ENCODE measurements around the gene SHB.
A peak's percentile ranks its signal among the peaks of the same experiment; 100 is the strongest.

Gene SHB

DNA sequence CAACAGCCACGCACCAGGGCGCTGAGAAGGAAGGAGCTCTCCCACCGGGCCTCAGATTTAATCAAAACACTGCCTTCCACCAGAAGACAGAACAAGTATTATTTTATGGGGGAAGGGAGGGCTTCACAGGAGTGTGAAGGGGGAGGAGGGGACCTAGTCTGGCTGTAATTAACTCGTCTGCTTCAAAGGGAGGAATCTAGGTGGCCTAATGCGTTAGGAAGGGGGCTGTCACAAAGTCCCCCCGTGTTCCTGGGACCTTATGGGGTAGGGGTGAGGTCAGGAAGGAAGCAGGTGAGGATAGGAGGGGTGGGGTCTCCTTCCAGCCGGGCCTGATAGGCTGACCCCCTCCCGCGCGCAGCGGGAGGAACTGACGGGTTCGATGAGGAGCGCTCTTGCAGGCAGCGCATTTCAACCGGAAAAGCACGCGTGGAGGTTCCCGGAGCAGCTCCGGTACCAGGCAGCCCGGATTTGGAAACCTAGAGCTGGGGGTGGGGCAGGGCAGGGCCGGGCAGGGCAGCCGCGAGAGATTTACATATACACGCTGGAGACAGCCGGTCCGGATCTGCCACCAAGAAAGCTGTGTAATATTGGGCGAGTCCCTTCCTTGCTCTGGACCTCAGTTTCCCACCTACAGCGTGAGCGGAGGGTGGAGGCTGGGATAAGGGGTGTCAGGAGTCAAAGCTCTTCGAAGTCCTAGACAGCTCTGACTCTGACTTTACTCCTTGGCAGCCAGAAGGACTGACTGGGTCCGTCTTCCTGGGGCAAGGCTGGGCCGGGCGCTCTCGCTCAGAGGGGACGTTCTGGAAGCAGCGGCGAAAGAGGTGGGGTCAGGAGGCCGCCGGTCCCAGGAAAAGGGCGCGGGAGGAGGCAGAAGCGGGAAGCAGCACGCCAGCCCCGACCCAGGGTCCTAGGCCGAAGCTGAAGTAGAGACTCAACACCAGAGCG is 1.8 kb downstream of the SHB start (continued):
- no peak for TF ChIP-seq ZNF596 (tag by site-specific recombination; IDR thresholded peaks at IDR 0.05)
- TF ChIP-seq ZNF645 (tag by site-specific recombination; IDR thresholded peaks at IDR 0.05), result no peak
- no peak for TF ChIP-seq HOXD13 (CRISPR knock-in tag; IDR thresholded peaks at IDR 0.05; ENCODE audit: borderline replicate concordance)

- TF ChIP-seq SP2 (tag by site-specific recombination; IDR thresholded peaks at IDR 0.05) (no peak), ZNF571 (tag by site-specific recombination; IDR thresholded peaks at IDR 0.05) (no peak)
- CTCF ChIA-PET, result interaction anchor here (0.5 to 2.2 kb wide), 15 partner anchors 9 to 335 kb away, joined by 3 to 11 read pairs (median 3); no protein-coding TSS in a partner anchor
- H3K4me3 ChIP-seq (ENCODE audit: low read depth, low read length), result peak overlapping the region; percentile 72
- H3K36me3 ChIP-seq (ENCODE audit: control insufficient read depth in 2 of 2, insufficient read depth in 1 of 2, low read length in 2 of 2), result peaks cover 0 to 36% of the 10 kb centered on the region in 2 experiments; a peak in 1 of 3 replicates
- POLR2A ChIA-PET, result interaction anchor here (0.7 to 2.0 kb wide), 5 partner anchors 13 to 76 kb away, joined by 3 to 6 read pairs (median 4); no protein-coding TSS in a partner anchor
- peaks cover 5% of the 10 kb centered on the region; the same call in 1 of the 2 replicates for H3K4me1 ChIP-seq (ENCODE audit: control insufficient read depth, insufficient read depth, low read length)
- no peaks in the 10 kb centered on the region for H3K9me3 ChIP-seq (ENCODE audit: control insufficient read depth, insufficient read depth, low read depth, low read length)
- H3K27ac ChIP-seq (ENCODE audit: extremely low read depth, low read depth, low read length), result no peak overlapping the region
Observed at GRCh38 chr9:38066197-38066913, 2.7 kb downstream of the SHB start.

DNA sequence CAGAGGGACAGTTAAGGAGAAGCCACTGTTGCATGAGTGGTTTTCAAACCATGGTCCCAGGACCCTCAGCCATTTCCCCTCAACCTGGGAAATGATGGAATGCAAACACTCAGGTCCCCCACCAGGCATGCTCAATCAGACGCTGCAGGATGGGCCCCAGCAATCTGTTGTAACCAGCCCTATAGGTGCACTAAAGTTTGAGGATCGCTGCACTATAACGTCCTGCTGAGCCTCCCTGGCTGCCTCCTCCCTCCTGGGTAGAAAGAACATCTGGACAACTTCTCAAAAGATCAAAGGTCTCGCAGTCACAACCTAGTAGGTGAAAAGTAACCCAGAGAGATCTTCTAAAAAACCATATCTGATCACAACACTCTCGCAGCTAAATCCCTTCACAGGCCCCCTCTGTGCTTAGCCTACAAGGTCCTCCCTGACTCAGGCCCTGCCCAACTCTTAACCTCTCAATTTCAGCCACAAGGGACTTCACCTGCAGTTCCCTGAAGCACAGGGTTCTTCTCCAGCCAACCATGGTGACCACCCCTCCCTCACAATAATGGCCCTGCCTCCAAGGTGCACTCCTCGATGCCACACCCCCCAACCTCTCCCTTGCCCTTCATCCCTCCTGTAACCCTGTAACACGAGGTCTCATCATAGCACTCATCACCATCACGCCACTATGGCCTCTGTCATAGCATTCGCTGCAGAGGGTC is 3.5 kb downstream of the SHB start:
- CTCF ChIA-PET, result interaction anchor here (0.7 to 1.5 kb wide), 4 partner anchors 8 to 335 kb away, joined by 3 to 6 read pairs (median 3); no protein-coding TSS in a partner anchor
- Histone ChIP-seq H3K9me3 (ENCODE audit: control insufficient read depth, insufficient read depth, low read depth, low read length) (no peaks in the 10 kb centered on the region), H3K27ac (ENCODE audit: extremely low read depth, low read depth, low read length) (no peak overlapping the region), H3K4me3 (ENCODE audit: low read depth, low read length) (peak overlapping the region; percentile 7; the same call in 1 of the 2 replicates), H3K4me1 (ENCODE audit: control insufficient read depth, insufficient read depth, low read length) (peaks cover 5% of the 10 kb centered on the region; the same call in 1 of the 2 replicates), H3K36me3 (ENCODE audit: control insufficient read depth in 2 of 2, insufficient read depth in 1 of 2, low read length in 2 of 2) (peaks cover 0 to 42% of the 10 kb centered on the region in 2 experiments; a peak in 1 of 3 replicates)
- no peak for TF ChIP-seq ZNF792 (tag by site-specific recombination; IDR thresholded peaks at IDR 0.05)
- peak; percentile 66 for TF ChIP-seq ZBTB17 (tag by site-specific recombination; IDR thresholded peaks at IDR 0.05)
- TF ChIP-seq ZIC2 (tag by site-specific recombination; IDR thresholded peaks at IDR 0.05), result peak; percentile 76
- TF ChIP-seq GLI4 (tag by site-specific recombination; IDR thresholded peaks at IDR 0.05), result no peak
- TF ChIP-seq, protein P1, sequence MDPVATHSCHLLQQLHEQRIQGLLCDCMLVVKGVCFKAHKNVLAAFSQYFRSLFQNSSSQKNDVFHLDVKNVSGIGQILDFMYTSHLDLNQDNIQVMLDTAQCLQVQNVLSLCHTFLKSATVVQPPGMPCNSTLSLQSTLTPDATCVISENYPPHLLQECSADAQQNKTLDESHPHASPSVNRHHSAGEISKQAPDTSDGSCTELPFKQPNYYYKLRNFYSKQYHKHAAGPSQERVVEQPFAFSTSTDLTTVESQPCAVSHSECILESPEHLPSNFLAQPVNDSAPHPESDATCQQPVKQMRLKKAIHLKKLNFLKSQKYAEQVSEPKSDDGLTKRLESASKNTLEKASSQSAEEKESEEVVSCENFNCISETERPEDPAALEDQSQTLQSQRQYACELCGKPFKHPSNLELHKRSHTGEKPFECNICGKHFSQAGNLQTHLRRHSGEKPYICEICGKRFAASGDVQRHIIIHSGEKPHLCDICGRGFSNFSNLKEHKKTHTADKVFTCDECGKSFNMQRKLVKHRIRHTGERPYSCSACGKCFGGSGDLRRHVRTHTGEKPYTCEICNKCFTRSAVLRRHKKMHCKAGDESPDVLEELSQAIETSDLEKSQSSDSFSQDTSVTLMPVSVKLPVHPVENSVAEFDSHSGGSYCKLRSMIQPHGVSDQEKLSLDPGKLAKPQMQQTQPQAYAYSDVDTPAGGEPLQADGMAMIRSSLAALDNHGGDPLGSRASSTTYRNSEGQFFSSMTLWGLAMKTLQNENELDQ (tag by site-specific recombination; IDR thresholded peaks at IDR 0.05; ENCODE audit: low read depth), result no peak
- TF ChIP-seq, protein P2, sequence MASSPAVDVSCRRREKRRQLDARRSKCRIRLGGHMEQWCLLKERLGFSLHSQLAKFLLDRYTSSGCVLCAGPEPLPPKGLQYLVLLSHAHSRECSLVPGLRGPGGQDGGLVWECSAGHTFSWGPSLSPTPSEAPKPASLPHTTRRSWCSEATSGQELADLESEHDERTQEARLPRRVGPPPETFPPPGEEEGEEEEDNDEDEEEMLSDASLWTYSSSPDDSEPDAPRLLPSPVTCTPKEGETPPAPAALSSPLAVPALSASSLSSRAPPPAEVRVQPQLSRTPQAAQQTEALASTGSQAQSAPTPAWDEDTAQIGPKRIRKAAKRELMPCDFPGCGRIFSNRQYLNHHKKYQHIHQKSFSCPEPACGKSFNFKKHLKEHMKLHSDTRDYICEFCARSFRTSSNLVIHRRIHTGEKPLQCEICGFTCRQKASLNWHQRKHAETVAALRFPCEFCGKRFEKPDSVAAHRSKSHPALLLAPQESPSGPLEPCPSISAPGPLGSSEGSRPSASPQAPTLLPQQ (tag by site-specific recombination; IDR thresholded peaks at IDR 0.05), result no peak
- TF ChIP-seq ZNF211 (tag by site-specific recombination; IDR thresholded peaks at IDR 0.05; ENCODE audit: low read depth), result no peak
- POLR2A ChIA-PET, result interaction anchor here (0.7 kb wide), 1 partner anchor 12 kb away, joined by 3 read pairs; no protein-coding TSS in a partner anchor
